ENCODE results near the gene ULK4. TPM values are rescaled to one million over a fixed set of nuclear protein-coding genes. Genes with fewer than 3 reads are reported as not detected.

ULK4 gene
- total RNA-seq, 4 donors from 2014 or later, result 3.2 to 18.7 (median 12.6) TPM

DNA sequence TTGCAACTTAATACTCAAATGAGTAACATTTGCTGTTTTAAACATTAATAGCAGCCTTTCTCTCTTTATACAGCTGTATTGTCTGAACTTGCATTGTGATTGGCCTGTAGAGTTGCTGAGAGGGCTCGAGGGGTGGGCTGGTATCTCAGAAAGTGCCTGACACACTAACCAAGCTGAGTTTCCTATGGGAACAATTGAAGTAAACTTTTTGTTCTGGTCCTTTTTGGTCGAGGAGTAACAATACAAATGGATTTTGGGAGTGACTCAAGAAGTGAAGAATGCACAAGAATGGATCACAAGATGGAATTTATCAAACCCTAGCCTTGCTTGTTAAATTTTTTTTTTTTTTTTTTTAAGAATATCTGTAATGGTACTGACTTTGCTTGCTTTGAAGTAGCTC is 722.3 kb downstream of the ULK4 start:
- H3K4me3 ChIP-seq (ENCODE audit: low read depth, poor library complexity, severe bottlenecking), result no peak overlapping the region
- 40% methylated on average over 2 of the region's 2 CpGs for WGBS, 2 donors
- DNase-seq (ENCODE audit: low spot score in 2 of 2), result no peak
- intact Hi-C loops (cut with DNase I; ENCODE audit: low total_unique reads), result no loop called here
- TF ChIP-seq, protein P1, sequence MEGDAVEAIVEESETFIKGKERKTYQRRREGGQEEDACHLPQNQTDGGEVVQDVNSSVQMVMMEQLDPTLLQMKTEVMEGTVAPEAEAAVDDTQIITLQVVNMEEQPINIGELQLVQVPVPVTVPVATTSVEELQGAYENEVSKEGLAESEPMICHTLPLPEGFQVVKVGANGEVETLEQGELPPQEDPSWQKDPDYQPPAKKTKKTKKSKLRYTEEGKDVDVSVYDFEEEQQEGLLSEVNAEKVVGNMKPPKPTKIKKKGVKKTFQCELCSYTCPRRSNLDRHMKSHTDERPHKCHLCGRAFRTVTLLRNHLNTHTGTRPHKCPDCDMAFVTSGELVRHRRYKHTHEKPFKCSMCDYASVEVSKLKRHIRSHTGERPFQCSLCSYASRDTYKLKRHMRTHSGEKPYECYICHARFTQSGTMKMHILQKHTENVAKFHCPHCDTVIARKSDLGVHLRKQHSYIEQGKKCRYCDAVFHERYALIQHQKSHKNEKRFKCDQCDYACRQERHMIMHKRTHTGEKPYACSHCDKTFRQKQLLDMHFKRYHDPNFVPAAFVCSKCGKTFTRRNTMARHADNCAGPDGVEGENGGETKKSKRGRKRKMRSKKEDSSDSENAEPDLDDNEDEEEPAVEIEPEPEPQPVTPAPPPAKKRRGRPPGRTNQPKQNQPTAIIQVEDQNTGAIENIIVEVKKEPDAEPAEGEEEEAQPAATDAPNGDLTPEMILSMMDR (IDR thresholded peaks at IDR 0.05), result no peak
- no peak for TF ChIP-seq POLR2A (IDR thresholded peaks at IDR 0.05)

DNA sequence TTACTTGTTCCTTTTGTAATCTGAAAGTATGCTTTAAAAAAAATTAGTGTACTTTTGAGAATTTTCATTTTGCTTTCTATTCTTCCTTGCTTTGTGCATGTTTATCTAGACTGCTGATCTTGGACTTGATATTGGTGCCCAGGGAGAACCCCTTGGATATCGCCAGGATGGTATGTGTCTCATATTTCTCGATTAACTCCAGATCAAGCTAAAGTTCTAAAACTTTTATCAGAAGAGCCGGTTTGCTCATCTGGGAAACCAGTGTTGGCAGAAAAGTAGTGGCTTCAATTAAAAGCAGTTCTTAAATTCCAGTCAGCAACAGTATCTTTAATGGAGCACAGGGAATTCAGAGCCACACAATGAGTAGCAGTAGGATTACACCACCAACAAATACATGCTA is 724.0 kb downstream of the ULK4 start:
- DNase-seq (ENCODE audit: low spot score in 2 of 2), result no peak
- WGBS, 2 donors, result 48 to 70% methylated on average over 3 of the region's 3 CpGs
- intact Hi-C loops (cut with DNase I; ENCODE audit: low total_unique reads), result no loop called here
- no peak for TF ChIP-seq POLR2A (IDR thresholded peaks at IDR 0.05)
- no peak overlapping the region for H3K4me3 ChIP-seq (ENCODE audit: low read depth, poor library complexity, severe bottlenecking)

DNA sequence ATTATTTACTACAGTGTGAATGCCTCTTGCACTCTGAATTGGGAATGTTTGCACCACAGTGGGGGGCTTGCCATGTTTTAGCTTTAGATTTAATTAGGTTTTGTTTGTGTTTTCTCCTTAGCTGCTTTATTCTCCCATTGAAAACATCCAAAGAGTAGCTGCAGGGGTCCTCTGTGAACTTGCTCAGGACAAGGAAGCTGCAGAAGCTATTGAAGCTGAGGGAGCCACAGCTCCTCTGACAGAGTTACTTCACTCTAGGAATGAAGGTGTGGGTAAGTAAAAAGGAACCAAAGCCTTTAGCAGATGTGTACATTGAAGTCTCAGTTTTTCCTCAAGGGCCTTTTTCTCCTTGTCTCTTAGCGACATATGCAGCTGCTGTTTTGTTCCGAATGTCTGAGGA is 725.7 kb downstream of the ULK4 start:
- WGBS, 2 donors, result 84 to 91% methylated on average over 2 of the region's 2 CpGs
- intact Hi-C loops (cut with DNase I; ENCODE audit: low total_unique reads), result no loop called here
- H3K4me3 ChIP-seq (ENCODE audit: low read depth, poor library complexity, severe bottlenecking), result no peak overlapping the region
- no peak for TF ChIP-seq POLR2A (IDR thresholded peaks at IDR 0.05)
- DNase-seq (ENCODE audit: low spot score in 2 of 2), result no peak

DNA sequence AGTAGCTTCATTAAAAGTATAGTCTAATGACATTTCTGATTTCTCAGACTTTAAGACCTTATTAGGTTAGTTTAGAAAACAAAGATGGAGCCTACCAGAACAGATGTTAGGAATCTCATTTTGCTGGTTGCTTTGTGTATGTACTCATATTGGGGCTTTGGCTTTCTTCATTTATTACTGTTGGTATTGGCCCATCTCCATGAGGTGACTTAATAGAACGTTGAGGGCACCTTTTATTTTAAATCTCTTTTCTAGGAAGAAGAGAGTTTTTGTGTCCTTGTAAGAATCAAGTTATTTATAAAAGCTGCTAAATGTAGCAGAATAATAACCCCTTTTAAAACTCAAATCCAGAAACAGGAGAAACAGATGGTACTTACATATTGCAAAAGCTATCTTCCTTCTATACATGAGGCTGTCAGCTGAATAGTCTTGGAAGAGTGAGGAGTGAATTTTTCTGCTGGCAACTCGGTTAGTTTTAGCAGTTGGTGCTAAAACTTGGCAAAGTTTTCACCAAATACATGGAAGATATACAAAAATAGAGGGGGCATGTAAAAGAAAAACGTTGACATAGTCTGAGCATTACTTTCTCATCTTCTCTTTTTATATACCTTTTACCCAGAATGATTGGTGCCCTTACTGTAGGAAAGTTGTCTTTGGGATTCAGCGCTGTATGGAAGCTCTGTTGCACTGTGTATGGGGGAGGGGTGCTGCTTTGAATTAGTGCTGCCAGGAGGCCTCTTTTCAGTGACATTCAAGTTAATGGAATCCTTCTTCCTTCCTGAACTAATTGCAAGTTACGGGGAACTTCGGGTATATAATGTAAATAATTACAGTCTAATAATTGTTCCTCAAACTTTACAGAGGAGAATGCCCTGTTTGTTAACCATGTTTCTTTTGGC is 726.8 kb downstream of the ULK4 start:
- TF ChIP-seq POLR2A (IDR thresholded peaks at IDR 0.05), result no peak
- TF ChIP-seq, protein P1 (IDR thresholded peaks at IDR 0.05), result no peak
- intact Hi-C loops (cut with DNase I; ENCODE audit: low total_unique reads), result no loop called here
- H3K4me3 ChIP-seq (ENCODE audit: low read depth, poor library complexity, severe bottlenecking), result no peak overlapping the region
- 55 to 57% methylated on average over 6 of the region's 6 CpGs for WGBS, 2 donors
- DNase-seq (ENCODE audit: low spot score in 2 of 2), result no peak

DNA sequence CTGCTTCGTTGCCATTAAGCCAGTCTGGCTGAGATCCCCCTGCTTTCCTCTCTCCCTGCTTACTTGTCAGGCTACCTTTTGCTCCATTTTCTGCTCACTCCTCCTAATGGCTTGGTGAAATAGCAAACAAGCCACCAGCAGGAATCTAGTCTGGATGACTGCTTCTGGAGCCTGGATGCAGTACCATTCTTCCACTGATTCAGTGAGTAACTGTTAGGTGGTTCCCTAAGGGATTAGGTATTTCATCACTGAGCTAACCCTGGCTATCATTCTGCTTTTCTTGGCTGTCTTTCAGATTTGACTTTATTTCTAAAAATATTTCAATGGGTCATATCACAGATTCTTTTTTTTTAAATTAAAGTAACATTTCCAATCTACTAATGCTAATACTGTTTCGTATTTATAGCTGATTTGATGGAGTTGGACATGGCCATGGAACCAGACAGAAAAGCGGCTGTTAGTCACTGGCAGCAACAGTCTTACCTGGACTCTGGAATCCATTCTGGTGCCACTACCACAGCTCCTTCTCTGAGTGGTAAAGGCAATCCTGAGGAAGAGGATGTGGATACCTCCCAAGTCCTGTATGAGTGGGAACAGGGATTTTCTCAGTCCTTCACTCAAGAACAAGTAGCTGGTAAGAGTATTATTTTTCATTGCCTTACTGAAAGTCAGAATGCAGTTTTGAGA is 737.6 kb downstream of the ULK4 start:
- DNase-seq (ENCODE audit: low spot score in 2 of 2), result no peak
- TF ChIP-seq POLR2A (IDR thresholded peaks at IDR 0.05), result no peak
- 78 to 87% methylated on average over 3 of the region's 3 CpGs for WGBS, 2 donors
- H3K4me3 ChIP-seq (ENCODE audit: low read depth, poor library complexity, severe bottlenecking), result no peak overlapping the region
- intact Hi-C loops (cut with DNase I; ENCODE audit: low total_unique reads), result no loop called here

DNA sequence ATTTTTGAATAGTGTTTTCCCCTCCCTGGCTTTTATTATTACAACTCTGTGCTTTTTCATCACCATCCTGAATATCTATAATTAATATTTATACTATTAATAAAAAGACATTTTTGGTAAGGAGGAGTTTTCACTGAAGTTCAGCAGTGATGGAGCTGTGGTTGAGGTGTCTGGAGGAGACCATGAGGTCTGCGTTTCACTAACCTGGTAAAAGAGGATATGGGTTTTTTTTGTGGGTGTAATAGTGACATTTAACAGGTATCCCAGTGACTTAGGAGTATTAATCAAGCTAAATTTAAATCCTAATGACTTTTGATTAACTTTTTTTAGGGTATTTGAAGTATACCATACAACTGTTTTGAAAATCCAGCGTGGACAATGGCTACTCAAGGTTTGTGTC is 738.2 kb downstream of the ULK4 start:
- TF ChIP-seq, protein P1 (IDR thresholded peaks at IDR 0.05), result no peak
- TF ChIP-seq POLR2A (IDR thresholded peaks at IDR 0.05), result no peak
- intact Hi-C loops (cut with DNase I; ENCODE audit: low total_unique reads), result no loop called here
- no peak overlapping the region for H3K4me3 ChIP-seq (ENCODE audit: low read depth, poor library complexity, severe bottlenecking)
- DNase-seq (ENCODE audit: low spot score in 2 of 2), result no peak
- WGBS, 2 donors, result 80 to 87% methylated on average over 2 of the region's 2 CpGs

- intact Hi-C loops (cut with DNase I; ENCODE audit: low total_unique reads), result no loop called here
- no peak overlapping the region for H3K4me3 ChIP-seq (ENCODE audit: low read depth, poor library complexity, severe bottlenecking)
- TF ChIP-seq POLR2A (IDR thresholded peaks at IDR 0.05), result no peak
- TF ChIP-seq, protein P1 (IDR thresholded peaks at IDR 0.05), result no peak
- no peak for DNase-seq (ENCODE audit: low spot score in 2 of 2)
- WGBS, 2 donors, result 73 to 75% methylated on average over 2 of the region's 2 CpGs
Measured at GRCh38 chr3:41223078-41223477, 738.8 kb downstream of the ULK4 start.

Data from lower leg skin (tissue), 4 donors.